ENCODE data around the gene HES6. TPM values are rescaled to one million over a fixed set of nuclear protein-coding genes. Genes with fewer than 3 reads are reported as not detected.

Gene HES6
- total and polyA plus RNA-seq, 10 of the 15 experiments (the other 5 are each of a cell fraction or from before 2014, with no cell fraction given), result 0.11 to 1.7 (median 0.83) TPM

GRCh38 chr2:238247002-238247822 is 7.4 kb upstream of the HES6 start:
- Histone ChIP-seq H3K79me2 (ENCODE audit: control insufficient read depth, insufficient read depth, low read length) (no peaks in the 10 kb centered on the region), H4K20me1 (ENCODE audit: control insufficient read depth, insufficient read depth) (no peaks in the 10 kb centered on the region), H3K9me3 (replicated peaks; ENCODE audit: control insufficient read depth, insufficient read depth, low read length) (no peaks in the 10 kb centered on the region), H3K27me3 (replicated peaks in 1 of 2; ENCODE audit: control insufficient read depth in 2 of 2, insufficient read depth in 2 of 2, low read length in 1 of 2) (no peaks in the 10 kb centered on the region), H3K4me1 (ENCODE audit: control insufficient read depth, insufficient read depth, low read length) (no peaks in the 10 kb centered on the region), H2AFZ (ENCODE audit: control insufficient read depth, low read depth, low read length) (no peak overlapping the region), H3K4me2 (ENCODE audit: control insufficient read depth, insufficient read depth) (no peak overlapping the region), H3K36me3 (ENCODE audit: control insufficient read depth in 2 of 2, insufficient read depth in 2 of 2, low read length in 1 of 2) (peaks cover 0 to 6% of the 10 kb centered on the region in 2 experiments; a peak in 3 of 4 replicates), H3K27ac (ENCODE audit: control insufficient read depth, insufficient read depth) (no peak overlapping the region), H3K4me3 (no peak overlapping the region), H3K9ac (ENCODE audit: control insufficient read depth, insufficient read depth, low read length) (no peak overlapping the region)
- intact Hi-C loops (cut with micrococcal nuclease; ENCODE audit: unreplicated experiment), result no loop called here
- BruUV-seq (replicated peaks), result no TSS peak
- CTCF ChIA-PET, result no interaction called here
- ATAC-seq (no peak), DNase-seq (ENCODE audit: low read depth, low spot score) (no peak), FAIRE-seq (no peak)
- 87% methylated on average over 13 of the region's 13 CpGs for WGBS (ENCODE audit: insufficient coverage, insufficient replicate concordance, low lambda C conversion rate, missing lambda C conversion rate)
- POLR2A ChIA-PET, result no interaction called here
- SMC1A ChIA-PET (ENCODE audit: uncharacterized antibody, unreplicated experiment), result no interaction called here
- RAD21 ChIA-PET (ENCODE audit: unreplicated experiment), result no interaction called here
- in situ Hi-C loops (cut with MboI), result no loop called here
- TF ChIP-seq ZBTB11 (CRISPR knock-in tag; IDR thresholded peaks at IDR 0.05) (no peak), CREM (IDR thresholded peaks at IDR 0.05; ENCODE audit: low read depth) (no peak), EED (IDR thresholded peaks at IDR 0.05; ENCODE audit: low read depth) (no peak), E4F1 (IDR thresholded peaks at IDR 0.05; ENCODE audit: borderline replicate concordance, partially characterized antibody) (no peak), ZNF207 (IDR thresholded peaks at IDR 0.05; ENCODE audit: borderline replicate concordance) (no peak), SKIL (IDR thresholded peaks at IDR 0.05; ENCODE audit: low read depth, poor library complexity, severe bottlenecking) (no peak), SREBF1 (IDR thresholded peaks at IDR 0.05; ENCODE audit: low read length) (no peak), ATF3 (IDR thresholded peaks at IDR 0.05; ENCODE audit: borderline replicate concordance, extremely low read depth, low read depth, low read length) (no peak), BCLAF1 (IDR thresholded peaks at IDR 0.05) (no peak), TCF7 (IDR thresholded peaks at IDR 0.05; ENCODE audit: borderline replicate concordance) (no peak), PML (IDR thresholded peaks at IDR 0.05; ENCODE audit: low read length) (no peak)

Data from GM12878 (cell line).